Tibial nerve (tissue), 3 donors: Measurements from ENCODE around the gene GPATCH11.

Experiments
- CTCF ChIP-seq, 5 experiments: fragments of 200-600 bp in 3 of 5; fragments of 450-650 bp in 2 of 5; sonication (generic) in 3 of 5; IDR thresholded peaks; one replicate each; pipeline ENCODE4 v1.5.1; 2016 to 2019; ENCODE audit warnings: antibody characterized with exemption in 5 of 5, mild to moderate bottlenecking in 3 of 5, moderate library complexity in 2 of 5
- POLR2A ChIP-seq, 2 donors: fragments of 450-650 bp; IDR thresholded peaks; one replicate each; pipeline ENCODE4 v1.6.1; 2017; ENCODE audit warnings: antibody characterized with exemption in 2 of 2, mild to moderate bottlenecking in 2 of 2, moderate library complexity in 2 of 2

GRCh38 chr2:37061776-37062175 is 22.5 kb upstream of the GPATCH11 start:
- no peak for TF ChIP-seq CTCF (IDR thresholded peaks at IDR 0.05)
- no peak for TF ChIP-seq POLR2A (IDR thresholded peaks at IDR 0.05)
